Keratinocyte (primary cell): Measurements from ENCODE around the gene GGT7. TPM values are rescaled to one million over a fixed set of nuclear protein-coding genes. Genes with fewer than 3 reads are reported as not detected.

Experiments
- DNase-seq: peaks from one replicate; pipeline ENCODE4 v3.0.0-alpha.2; 2011; ENCODE audit warnings: low read depth, missing footprints, low spot score
- FAIRE-seq: peaks from 2 replicates; lab custom pipeline; 2011; peaks lifted over from hg19 to GRCh38; lab: Jason Lieb, UNC
- H2AFZ ChIP-seq: 2 replicates; pipeline ENCODE4 v1.6.0; 2012; ENCODE audit warnings: low read length, control low read depth, inconsistent platforms; ENCODE audit not compliant: control insufficient read depth
- H3K27ac ChIP-seq: 2 replicates; pipeline ENCODE4 v1.5.1; 2011; ENCODE audit warnings: low read length; ENCODE audit not compliant: control insufficient read depth, insufficient read depth
- H3K27me3 ChIP-seq: 3 replicates; pipeline ENCODE4 v1.6.0; 2011; ENCODE audit warnings: low read length; ENCODE audit not compliant: control insufficient read depth, insufficient read depth; ENCODE audit errors: extremely low read depth
- H3K36me3 ChIP-seq, 2 experiments: 2 replicates in 1 of 2; 3 replicates in 1 of 2; pipeline ENCODE4 v1.5.1; 2011; ENCODE audit warnings: low read length in 2 of 2, mild to moderate bottlenecking in 1 of 2; ENCODE audit not compliant: control insufficient read depth in 2 of 2, insufficient read depth in 2 of 2; ENCODE audit errors: extremely low read depth in 1 of 2
- H3K4me1 ChIP-seq: 3 replicates; pipeline ENCODE4 v1.5.1; 2011; ENCODE audit warnings: low read length; ENCODE audit not compliant: control insufficient read depth, insufficient read depth; ENCODE audit errors: extremely low read depth
- H3K4me2 ChIP-seq: 3 replicates; pipeline ENCODE4 v1.6.0; 2011; ENCODE audit warnings: low read depth, low read length; ENCODE audit not compliant: control insufficient read depth, insufficient read depth; ENCODE audit errors: extremely low read depth
- H3K4me3 ChIP-seq, 3 experiments: fragments of 200-600 bp in 1 of 3; sonication (generic) in 1 of 3; 2 replicates in 2 of 3; 3 replicates in 1 of 3; pipeline ENCODE4 v1.5.1; 2011 to 2016; ENCODE audit warnings: low read length in 3 of 3, mild to moderate bottlenecking in 3 of 3, control low read depth in 2 of 3, inconsistent platforms in 1 of 3, low read depth in 1 of 3, mixed read lengths in 1 of 3, mixed run types in 1 of 3, moderate library complexity in 1 of 3; ENCODE audit not compliant: control insufficient read depth in 2 of 3, insufficient read depth in 2 of 3; ENCODE audit errors: extremely low read depth in 1 of 3
- H3K79me2 ChIP-seq: 2 replicates; pipeline ENCODE4 v1.6.0; 2012; ENCODE audit warnings: low read length; ENCODE audit not compliant: control insufficient read depth, insufficient read depth
- H3K9ac ChIP-seq: 3 replicates; pipeline ENCODE4 v1.6.0; 2011; ENCODE audit warnings: low read length; ENCODE audit not compliant: control insufficient read depth, insufficient read depth; ENCODE audit errors: extremely low read depth
- H3K9me1 ChIP-seq: 3 replicates; pipeline ENCODE4 v1.6.0; 2011; ENCODE audit warnings: low read length; ENCODE audit not compliant: control insufficient read depth, insufficient read depth; ENCODE audit errors: extremely low read depth
- H3K9me3 ChIP-seq: 2 replicates; pipeline ENCODE4 v1.5.1; 2012; ENCODE audit warnings: low read depth, low read length; ENCODE audit not compliant: control insufficient read depth
- H4K20me1 ChIP-seq: 3 replicates; pipeline ENCODE4 v1.6.0; 2011; ENCODE audit warnings: low read length; ENCODE audit not compliant: control insufficient read depth, insufficient read depth; ENCODE audit errors: extremely low read depth
- CTCF ChIP-seq, 3 experiments: IDR thresholded peaks in 1 of 3; conservative IDR thresholded peaks in 1 of 3; optimal IDR thresholded peaks in 1 of 3; 2 replicates in 2 of 3; 3 replicates in 1 of 3; pipeline versions ENCODE3 to v1.5.1; 2011; ENCODE audit warnings: low read length in 3 of 3, mild to moderate bottlenecking in 3 of 3, moderate library complexity in 2 of 3, control low read depth in 1 of 3, inconsistent platforms in 1 of 3; ENCODE audit not compliant: insufficient read depth in 2 of 3; ENCODE audit errors: extremely low read depth in 1 of 3
- EZH2 ChIP-seq: IDR thresholded peaks from one replicate; pipeline ENCODE4 v1.6.1; 2012; ENCODE audit warnings: inconsistent platforms, mild to moderate bottlenecking, low read length, moderate library complexity
- dilution Hi-C: fragments of 300-500 bp; cut with MboI; formaldehyde crosslinking; loops from one replicate; pipeline ENCODE4 v1.7.0; 2020; ENCODE audit warnings: low sequenced_read_pairs; ENCODE audit not compliant: extremely low pct_ligation_motif_present
- polyA plus RNA-seq, 5 experiments: library from polyadenylated mRNA; depleted of rRNA in 3 of 5; stranded (reverse) in 3 of 5; stranded (forward) in 1 of 5; unstranded in 1 of 5; fragments of >200 nt; gene quantifications; 1 replicate in 1 of 5; 2 replicates in 3 of 5; 3 replicates in 1 of 5; pipeline versions ENCODE4 v1.2.1 to v1.2.3, GENCODE V29; 2011 to 2012; ENCODE audit warnings: missing spikeins in 2 of 5, low read depth in 1 of 5, low replicate concordance in 1 of 5

The GGT7 gene
- polyA plus RNA-seq, 1 donor (not counting 4 experiments of a cell fraction or from before 2014, with no cell fraction given), result 5.0 TPM

- DNase-seq (no peak), FAIRE-seq (no peak)
- Histone ChIP-seq H3K4me1 (no peaks in the 10 kb centered on the region), H3K9ac (no peak overlapping the region), H3K9me3 (no peaks in the 10 kb centered on the region), H2AFZ (no peak overlapping the region), H3K4me3 (no peak overlapping the region), H3K79me2 (no peaks in the 10 kb centered on the region), H3K9me1 (no peaks in the 10 kb centered on the region), H3K36me3 (peaks cover 28 to 43% of the 10 kb centered on the region in 2 experiments), H3K4me2 (no peak overlapping the region), H3K27ac (no peak overlapping the region), H3K27me3 (no peaks in the 10 kb centered on the region), H4K20me1 (no peaks in the 10 kb centered on the region)
- dilution Hi-C loops, result no loop called here
- no peak for TF ChIP-seq EZH2
- no peak for TF ChIP-seq CTCF (optimal IDR thresholded peaks at IDR 0.05 in 1 of 3, IDR thresholded peaks at IDR 0.05 in 1 of 3, conservative IDR thresholded peaks at IDR 0.05 in 1 of 3; ENCODE audit: extremely low read depth in 1 of 3, insufficient read depth in 2 of 3, low read length in 3 of 3)
These were observed 43.2 kb upstream of the GGT7 start for GRCh38 chr20:34915749-34916455.

GRCh38 chr20:34915131-34915530 is 42.5 kb upstream of the GGT7 start:
- H3K4me3 ChIP-seq, result no peak overlapping the region
- H4K20me1 ChIP-seq, result no peaks in the 10 kb centered on the region
- no peak overlapping the region for H3K9ac ChIP-seq
- DNase-seq (no peak), FAIRE-seq (no peak)
- H3K4me1 ChIP-seq, result no peaks in the 10 kb centered on the region
- H3K27ac ChIP-seq, result no peak overlapping the region
- H3K27me3 ChIP-seq, result no peaks in the 10 kb centered on the region
- H3K4me2 ChIP-seq, result no peak overlapping the region
- dilution Hi-C loops, result no loop called here
- H3K36me3 ChIP-seq, result peaks cover 24 to 43% of the 10 kb centered on the region in 2 experiments
- TF ChIP-seq EZH2 (no peak), CTCF (optimal IDR thresholded peaks at IDR 0.05 in 1 of 3, IDR thresholded peaks at IDR 0.05 in 1 of 3, conservative IDR thresholded peaks at IDR 0.05 in 1 of 3; ENCODE audit: extremely low read depth in 1 of 3, insufficient read depth in 2 of 3, low read length in 3 of 3) (no peak)
- no peaks in the 10 kb centered on the region for H3K9me3 ChIP-seq
- H3K79me2 ChIP-seq, result no peaks in the 10 kb centered on the region
- no peaks in the 10 kb centered on the region for H3K9me1 ChIP-seq
- H2AFZ ChIP-seq, result no peak overlapping the region
